Mesodermal cell (in vitro differentiated cells): ENCODE results near the gene DEFB128.
"Not testable (repeated sequence)": the region's sequence is repeated elsewhere in the genome, so short reads cannot be mapped to it uniquely, and the experiment has no call there.

Source experiments
- H3K27ac ChIP-seq: 2 replicates; pipeline ENCODE4 v1.7.0; 2013; ENCODE audit warnings: mild to moderate bottlenecking, low read depth, low read length, moderate library complexity; ENCODE audit not compliant: severe bottlenecking
- H3K36me3 ChIP-seq: 2 replicates; pipeline ENCODE4 v1.7.1; 2013; ENCODE audit warnings: mild to moderate bottlenecking, low read length, moderate library complexity; ENCODE audit not compliant: control insufficient read depth, insufficient read depth
- H3K4me1 ChIP-seq: one replicate; pipeline ENCODE4 v1.7.1; 2013; ENCODE audit warnings: mild to moderate bottlenecking, low read length; ENCODE audit not compliant: insufficient read depth, control insufficient read depth, poor library complexity, severe bottlenecking
- H3K4me3 ChIP-seq: 2 replicates; pipeline ENCODE4 v1.7.0; 2013; ENCODE audit warnings: low read length, control low read depth, mild to moderate bottlenecking; ENCODE audit not compliant: insufficient read depth, poor library complexity, severe bottlenecking; ENCODE audit errors: extremely low read depth
- H3K9me3 ChIP-seq: 2 replicates; pipeline ENCODE4 v1.7.1; 2013; ENCODE audit warnings: mild to moderate bottlenecking, low read length, moderate library complexity; ENCODE audit not compliant: control insufficient read depth
- WGBS, 2 experiments: methylation state at CpG; one replicate each; pipeline ENCODE4 v1.1.5; 2013; ENCODE audit warnings: missing lambda C conversion rate in 2 of 2; ENCODE audit not compliant: insufficient coverage in 2 of 2; 5-methylcytosine and 5-hydroxymethylcytosine counted together

The DEFB128 gene

GRCh38 chr20:215796-216195 lies 26.3 kb upstream of the DEFB128 start:
- no peak overlapping the region for H3K4me3 ChIP-seq
- no peaks in the 10 kb centered on the region for H3K4me1 ChIP-seq
- WGBS, 2 experiments, result no CpG with 5 or more reads among the region's 1 CpG
- H3K9me3 ChIP-seq, result no peaks in the 10 kb centered on the region
- H3K27ac ChIP-seq, result no peak overlapping the region
- H3K36me3 ChIP-seq, result no peaks in the 10 kb centered on the region

GRCh38 chr20:214383-214782 lies 24.9 kb upstream of the DEFB128 start:
- no peaks in the 10 kb centered on the region for H3K36me3 ChIP-seq
- no peak overlapping the region for H3K27ac ChIP-seq
- H3K4me1 ChIP-seq, result no peaks in the 10 kb centered on the region
- no CpG with 5 or more reads among the region's 2 CpGs for WGBS, 2 experiments
- no peak overlapping the region for H3K4me3 ChIP-seq
- H3K9me3 ChIP-seq, result no peaks in the 10 kb centered on the region

- H3K4me3 ChIP-seq, result no peak overlapping the region
- H3K9me3 ChIP-seq, result no peaks in the 10 kb centered on the region
- H3K27ac ChIP-seq, result no peak overlapping the region
- no peaks in the 10 kb centered on the region for H3K4me1 ChIP-seq
- no peaks in the 10 kb centered on the region for H3K36me3 ChIP-seq
- whole genome bisulfite sequencing, 2 experiments, result 50 to 66% methylated on average over 3 to 5 of the region's 7 CpGs
Observed at GRCh38 chr20:210809-211502, 21.4 kb upstream of the DEFB128 start.

- 41 to 50% methylated on average over 3 of the region's 5 CpGs for WGBS, 2 experiments
- Histone ChIP-seq H3K4me1 (no peaks in the 10 kb centered on the region), H3K4me3 (no peak overlapping the region), H3K9me3 (no peaks in the 10 kb centered on the region), H3K36me3 (no peaks in the 10 kb centered on the region), H3K27ac (no peak overlapping the region)
Observed at GRCh38 chr20:208942-209566, 19.5 kb upstream of the DEFB128 start.

- not testable (repeated sequence) for H3K27ac ChIP-seq
- WGBS, 2 experiments, result 88% methylated on average over 1 of the region's 4 CpGs; no CpG with 5 or more reads in 1 of the 2 experiments
Observed at GRCh38 chr20:203630-204029, 14.1 kb upstream of the DEFB128 start.

GRCh38 chr20:199996-200395 lies 10.5 kb upstream of the DEFB128 start:
- 78 to 84% methylated on average over 3 to 4 of the region's 4 CpGs for WGBS, 2 experiments
- H3K4me1 ChIP-seq, result no peaks in the 10 kb centered on the region
- no peaks in the 10 kb centered on the region for H3K36me3 ChIP-seq
- H3K9me3 ChIP-seq, result no peaks in the 10 kb centered on the region
- no peak overlapping the region for H3K4me3 ChIP-seq
- no peak overlapping the region for H3K27ac ChIP-seq

More at GRCh38 chr20:203630-204029, 14.1 kb upstream of the DEFB128 start:
- H3K4me1 ChIP-seq, H3K9me3 ChIP-seq, H3K4me3 ChIP-seq, H3K36me3 ChIP-seq: not testable (repeated sequence)

GRCh38 chr20:198225-198624 lies 8.7 kb upstream of the DEFB128 start:
- Histone ChIP-seq H3K4me1 (no peaks in the 10 kb centered on the region), H3K36me3 (no peaks in the 10 kb centered on the region), H3K9me3 (no peaks in the 10 kb centered on the region), H3K27ac (no peak overlapping the region), H3K4me3 (no peak overlapping the region)
- WGBS, 2 experiments, result no CpG with 5 or more reads among the region's 1 CpG

GRCh38 chr20:187733-188132 lies 1.8 kb downstream of the DEFB128 start:
- Histone ChIP-seq H3K4me3 (no peak overlapping the region), H3K36me3 (no peaks in the 10 kb centered on the region), H3K27ac (no peak overlapping the region), H3K4me1 (no peaks in the 10 kb centered on the region), H3K9me3 (no peaks in the 10 kb centered on the region)
- 71 to 100% methylated on average over 1 of the region's 2 CpGs for WGBS, 2 experiments

GRCh38 chr20:184288-184687 lies 5.2 kb downstream of the DEFB128 start:
- Histone ChIP-seq H3K4me3 (no peak overlapping the region), H3K36me3 (no peaks in the 10 kb centered on the region), H3K4me1 (no peaks in the 10 kb centered on the region), H3K27ac (no peak overlapping the region), H3K9me3 (no peaks in the 10 kb centered on the region)
- WGBS, 2 experiments, result no CpG with 5 or more reads among the region's 2 CpGs

- 70% methylated on average over 2 of the region's 2 CpGs; no CpG with 5 or more reads in 1 of the 2 experiments for WGBS, 2 experiments
- no peak overlapping the region for H3K27ac ChIP-seq
- H3K36me3 ChIP-seq, result no peaks in the 10 kb centered on the region
- H3K4me1 ChIP-seq, result no peaks in the 10 kb centered on the region
- no peak overlapping the region for H3K4me3 ChIP-seq
- H3K9me3 ChIP-seq, result no peaks in the 10 kb centered on the region
Observed at GRCh38 chr20:168876-169275, 20.6 kb downstream of the DEFB128 start.

GRCh38 chr20:164618-165017 lies 24.9 kb downstream of the DEFB128 start:
- H3K4me1 ChIP-seq, result no peaks in the 10 kb centered on the region
- no peak overlapping the region for H3K27ac ChIP-seq
- H3K36me3 ChIP-seq, result no peaks in the 10 kb centered on the region
- WGBS, 2 experiments, result 81% methylated on average over 2 to 3 of the region's 3 CpGs
- H3K4me3 ChIP-seq, result no peak overlapping the region
- no peaks in the 10 kb centered on the region for H3K9me3 ChIP-seq
